ENCODE data around the gene MAP3K15. TPM values are rescaled to one million over a fixed set of nuclear protein-coding genes. Genes with fewer than 3 reads are reported as not detected.

The MAP3K15 gene
- total RNA-seq, 1 donor from 2014 or later: 2.1 TPM

- no peak overlapping the region for H2AFZ ChIP-seq (ENCODE audit: low read depth, low read length)
- no peaks in the 10 kb centered on the region for H3K27me3 ChIP-seq (ENCODE audit: insufficient read depth, low read length)
- H4K20me1 ChIP-seq (ENCODE audit: insufficient read depth, low read length): no peaks in the 10 kb centered on the region
- Mint-ChIP-seq H3K36me3 (ENCODE audit: low read depth, unreplicated experiment) (no peaks in the 10 kb centered on the region), H3K4me3 (ENCODE audit: unreplicated experiment) (no peak overlapping the region), H3K4me1 (ENCODE audit: low read depth, unreplicated experiment) (peaks cover 6% of the 10 kb centered on the region), H3K27me3 (ENCODE audit: low read depth, unreplicated experiment) (no peaks in the 10 kb centered on the region), H3K27ac (ENCODE audit: unreplicated experiment) (no peak overlapping the region), H3K9me3 (ENCODE audit: unreplicated experiment) (no peaks in the 10 kb centered on the region)
- no peaks in the 10 kb centered on the region for H3K79me2 ChIP-seq (ENCODE audit: insufficient read depth, low read length)
- no peak overlapping the region for H3K4me2 ChIP-seq (ENCODE audit: low read length)
- H3K9me3 ChIP-seq (ENCODE audit: insufficient read depth, low read depth, low read length): no peaks in the 10 kb centered on the region
- no peak overlapping the region for H3K4me3 ChIP-seq (ENCODE audit: insufficient read depth, low read depth, low read length)
- TF ChIP-seq CTCF (IDR thresholded peaks at IDR 0.05; ENCODE audit: insufficient read depth, low read depth, low read length): no peak
- no peak for TF ChIP-seq EZH2 (IDR thresholded peaks at IDR 0.05; ENCODE audit: insufficient read depth, low read length)
- no peak overlapping the region for H3K27ac ChIP-seq (ENCODE audit: low read depth, low read length)
- H3K4me1 ChIP-seq (ENCODE audit: insufficient read depth, low read length): peaks cover 4% of the 10 kb centered on the region
- FAIRE-seq (no peak), DNase-seq (ENCODE audit: low read depth) (no peak)
- no peaks in the 10 kb centered on the region for H3K36me3 ChIP-seq (ENCODE audit: insufficient read depth, low read length)
- H3K9ac ChIP-seq (ENCODE audit: low read length): no peak overlapping the region
These were observed 40.9 kb upstream of the MAP3K15 start for GRCh38 chrX:19556202-19556601.

GRCh38 chrX:19555683-19556082, 40.4 kb upstream of the MAP3K15 start:
- H3K4me2 ChIP-seq (ENCODE audit: low read length): no peak overlapping the region
- Mint-ChIP-seq H3K27me3 (ENCODE audit: low read depth, unreplicated experiment) (no peaks in the 10 kb centered on the region), H3K36me3 (ENCODE audit: low read depth, unreplicated experiment) (no peaks in the 10 kb centered on the region), H3K27ac (ENCODE audit: unreplicated experiment) (no peak overlapping the region), H3K9me3 (ENCODE audit: unreplicated experiment) (no peaks in the 10 kb centered on the region), H3K4me1 (ENCODE audit: low read depth, unreplicated experiment) (peaks cover 6% of the 10 kb centered on the region), H3K4me3 (ENCODE audit: unreplicated experiment) (no peak overlapping the region)
- H3K9ac ChIP-seq (ENCODE audit: low read length): no peak overlapping the region
- peak overlapping the region; percentile 71 for H3K27ac ChIP-seq (ENCODE audit: low read depth, low read length)
- no peaks in the 10 kb centered on the region for H3K36me3 ChIP-seq (ENCODE audit: insufficient read depth, low read length)
- DNase-seq (ENCODE audit: low read depth) (no peak), FAIRE-seq (no peak)
- no peak overlapping the region for H3K4me3 ChIP-seq (ENCODE audit: insufficient read depth, low read depth, low read length)
- H3K4me1 ChIP-seq (ENCODE audit: insufficient read depth, low read length): peaks cover 4% of the 10 kb centered on the region
- H3K27me3 ChIP-seq (ENCODE audit: insufficient read depth, low read length): no peaks in the 10 kb centered on the region
- no peak overlapping the region for H2AFZ ChIP-seq (ENCODE audit: low read depth, low read length)
- H3K9me3 ChIP-seq (ENCODE audit: insufficient read depth, low read depth, low read length): no peaks in the 10 kb centered on the region
- TF ChIP-seq EZH2 (IDR thresholded peaks at IDR 0.05; ENCODE audit: insufficient read depth, low read length): no peak
- no peak for TF ChIP-seq CTCF (IDR thresholded peaks at IDR 0.05; ENCODE audit: insufficient read depth, low read depth, low read length)
- H4K20me1 ChIP-seq (ENCODE audit: insufficient read depth, low read length): no peaks in the 10 kb centered on the region
- no peaks in the 10 kb centered on the region for H3K79me2 ChIP-seq (ENCODE audit: insufficient read depth, low read length)

- no peaks in the 10 kb centered on the region for H3K9me3 Mint-ChIP-seq (ENCODE audit: unreplicated experiment)
- Histone ChIP-seq H3K4me2 (ENCODE audit: low read length) (peak overlapping the region; percentile 59), H3K27ac (ENCODE audit: low read depth, low read length) (peak overlapping the region; percentile 71), H3K9me3 (ENCODE audit: insufficient read depth, low read depth, low read length) (no peaks in the 10 kb centered on the region), H3K9ac (ENCODE audit: low read length) (peak overlapping the region; percentile 33), H3K27me3 (ENCODE audit: insufficient read depth, low read length) (no peaks in the 10 kb centered on the region), H3K4me3 (ENCODE audit: insufficient read depth, low read depth, low read length) (no peak overlapping the region), H3K36me3 (ENCODE audit: insufficient read depth, low read length) (no peaks in the 10 kb centered on the region), H2AFZ (ENCODE audit: low read depth, low read length) (no peak overlapping the region), H3K79me2 (ENCODE audit: insufficient read depth, low read length) (no peaks in the 10 kb centered on the region), H3K4me1 (ENCODE audit: insufficient read depth, low read length) (peaks cover 4% of the 10 kb centered on the region), H4K20me1 (ENCODE audit: insufficient read depth, low read length) (no peaks in the 10 kb centered on the region)
- H3K4me3 Mint-ChIP-seq (ENCODE audit: unreplicated experiment): no peak overlapping the region
- H3K27me3 Mint-ChIP-seq (ENCODE audit: low read depth, unreplicated experiment): no peaks in the 10 kb centered on the region
- FAIRE-seq (peak; percentile 20), DNase-seq (ENCODE audit: low read depth) (no peak)
- no peaks in the 10 kb centered on the region for H3K36me3 Mint-ChIP-seq (ENCODE audit: low read depth, unreplicated experiment)
- no peak for TF ChIP-seq CTCF (IDR thresholded peaks at IDR 0.05; ENCODE audit: insufficient read depth, low read depth, low read length)
- TF ChIP-seq EZH2 (IDR thresholded peaks at IDR 0.05; ENCODE audit: insufficient read depth, low read length): no peak
- peaks cover 6% of the 10 kb centered on the region for H3K4me1 Mint-ChIP-seq (ENCODE audit: low read depth, unreplicated experiment)
- H3K27ac Mint-ChIP-seq (ENCODE audit: unreplicated experiment): no peak overlapping the region
These were observed 39.9 kb upstream of the MAP3K15 start for GRCh38 chrX:19555236-19555635.
